NCI-H146 (cell line): ENCODE data around the gene MIPEP.

ENCODE experiments used
- DNase-seq: peaks from one replicate; lab custom pipeline; 2025; lab: John Stamatoyannopoulos, UW

The MIPEP gene

DNA sequence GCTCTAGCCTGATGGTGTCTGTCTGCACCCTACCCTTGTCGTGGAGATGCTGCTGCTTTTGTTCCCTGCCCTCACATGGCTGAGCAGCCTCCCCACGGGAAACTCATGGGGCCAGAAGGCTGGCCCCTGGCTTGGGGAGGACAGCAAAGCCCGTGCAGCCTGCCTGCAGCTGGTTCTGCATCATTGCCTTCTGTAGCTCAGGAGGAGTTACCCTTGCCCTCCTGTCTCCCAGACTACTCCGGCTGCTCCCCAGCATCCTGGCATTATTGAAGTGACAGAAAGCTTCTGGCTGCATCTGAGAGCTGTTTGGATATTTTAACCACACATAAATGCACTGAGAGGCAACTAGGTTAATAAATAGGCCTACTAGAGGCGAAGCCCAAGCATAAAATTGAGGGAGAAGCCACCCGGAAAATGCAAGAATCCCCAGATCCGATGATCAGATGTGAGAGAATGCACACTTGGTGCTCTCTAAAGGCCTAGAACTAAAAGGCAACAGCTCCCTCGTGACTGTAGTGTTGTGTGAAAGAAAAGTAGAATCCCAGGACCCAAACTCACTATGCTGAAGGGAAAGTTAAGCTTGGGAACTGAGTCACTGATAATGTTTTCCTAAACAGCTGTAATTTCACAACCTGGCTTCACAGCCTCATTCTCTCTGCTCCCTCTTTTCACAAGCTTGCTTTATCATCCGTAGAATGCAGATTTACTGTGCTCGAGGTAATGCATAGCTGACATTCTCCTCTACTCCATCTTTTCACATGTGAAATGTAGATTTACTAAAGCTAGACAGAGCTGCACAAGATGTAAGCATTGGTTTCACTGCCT lies 208.1 kb downstream of the MIPEP start:
- DNase-seq: no peak
